GM12891 (cell line): ENCODE data around the gene SLC35B2.

Experiments
- DNase-seq: peaks from one replicate; pipeline ENCODE4 v3.0.0; 2011; ENCODE audit warnings: low spot score; ENCODE audit not compliant: insufficient read length
- FAIRE-seq: peaks from 2 replicates; lab custom pipeline; 2011; peaks lifted over from hg19 to GRCh38; lab: Jason Lieb, UNC
- PAX5 ChIP-seq: IDR thresholded peaks from 2 replicates; pipeline ENCODE4 v1.6.1; 2011; ENCODE audit warnings: low read length, moderate library complexity, mild to moderate bottlenecking; ENCODE audit not compliant: insufficient read depth, severe bottlenecking
- POLR2A ChIP-seq: IDR thresholded peaks from 2 replicates; pipeline ENCODE4 v1.6.1; 2011; ENCODE audit warnings: low read depth, low read length, control low read depth
- POLR2AphosphoS5 ChIP-seq: IDR thresholded peaks from 2 replicates; pipeline ENCODE4 v1.6.1; 2011; ENCODE audit warnings: low read depth, low read length, control low read depth
- POU2F2 ChIP-seq: IDR thresholded peaks from 2 replicates; pipeline ENCODE4 v1.6.1; 2011; ENCODE audit warnings: low read depth, mild to moderate bottlenecking, control low read depth, low read length, moderate library complexity
- SPI1 ChIP-seq: IDR thresholded peaks from 2 replicates; pipeline ENCODE4 v1.6.1; 2011; ENCODE audit warnings: low read depth, low read length, control low read depth
- TAF1 ChIP-seq: IDR thresholded peaks from 2 replicates; pipeline ENCODE4 v1.6.1; 2011; ENCODE audit warnings: low read depth, low read length, control low read depth

The SLC35B2 gene

GRCh38 chr6:44300292-44300823 is 43.0 kb upstream of the SLC35B2 start:
- FAIRE-seq, result no peak
- no peak for DNase-seq
- no peak for TF ChIP-seq PAX5
- no peak for TF ChIP-seq POU2F2
- no peak for TF ChIP-seq TAF1
- no peak for TF ChIP-seq SPI1
- TF ChIP-seq POLR2A, result no peak
- no peak for TF ChIP-seq POLR2AphosphoS5

GRCh38 chr6:44298864-44299263 is 41.5 kb upstream of the SLC35B2 start:
- FAIRE-seq, result no peak
- DNase-seq, result no peak

GRCh38 chr6:44298055-44298803 is 40.9 kb upstream of the SLC35B2 start:
- TF ChIP-seq SPI1 (no peak), TAF1 (no peak), POLR2AphosphoS5 (no peak), POLR2A (no peak), POU2F2 (no peak), PAX5 (no peak)
- DNase-seq, result no peak
- no peak for FAIRE-seq

More at GRCh38 chr6:44298864-44299263, 41.5 kb upstream of the SLC35B2 start:
- TF ChIP-seq SPI1 (no peak), TAF1 (no peak), POU2F2 (no peak), POLR2A (no peak), POLR2AphosphoS5 (no peak), PAX5 (no peak)

GRCh38 chr6:44297063-44298038 is 40.0 kb upstream of the SLC35B2 start:
- DNase-seq, result peak; percentile 57
- peak; percentile 87 for FAIRE-seq
- TF ChIP-seq POLR2AphosphoS5 (no peak), TAF1 (no peak), SPI1 (no peak), POU2F2 (no peak), POLR2A (no peak), PAX5 (no peak)

GRCh38 chr6:44294832-44295791 is 37.8 kb upstream of the SLC35B2 start:
- no peak for DNase-seq
- no peak for TF ChIP-seq SPI1
- no peak for TF ChIP-seq TAF1
- no peak for TF ChIP-seq POU2F2
- no peak for TF ChIP-seq POLR2A
- no peak for TF ChIP-seq PAX5
- no peak for TF ChIP-seq POLR2AphosphoS5
- FAIRE-seq, result no peak

GRCh38 chr6:44292661-44293365 is 35.5 kb upstream of the SLC35B2 start:
- FAIRE-seq (no peak), DNase-seq (no peak)
- TF ChIP-seq SPI1 (no peak), POLR2A (no peak), PAX5 (no peak), TAF1 (no peak), POLR2AphosphoS5 (no peak), POU2F2 (no peak)

GRCh38 chr6:44291841-44292240 is 34.5 kb upstream of the SLC35B2 start:
- TF ChIP-seq PAX5, result no peak
- TF ChIP-seq SPI1, result no peak
- TF ChIP-seq POLR2AphosphoS5, result no peak
- TF ChIP-seq POU2F2, result no peak
- no peak for TF ChIP-seq TAF1
- no peak for TF ChIP-seq POLR2A
- no peak for DNase-seq
- FAIRE-seq, result no peak
